Renal cortical epithelial cell (primary cell): ENCODE data around the gene SRI. TPM values are rescaled to one million over a fixed set of nuclear protein-coding genes. Genes with fewer than 3 reads are reported as not detected.
"Not testable (repeated sequence)": the region's sequence is repeated elsewhere in the genome, so short reads cannot be mapped to it uniquely, and the experiment has no call there.

Experiments used
- DNase-seq: peaks from one replicate; pipeline ENCODE4 v3.0.0-alpha.2; 2011; ENCODE audit warnings: low read depth
- total RNA-seq: library from RNA; depleted of rRNA; stranded (reverse); fragments of >200 nt; gene quantifications from 2 replicates; pipeline ENCODE4 v1.2.3, GENCODE V29; 2014

SRI gene
- total RNA-seq, 1 donor from 2014 or later: 152 TPM

GRCh38 chr7:88176190-88176589 is 43.6 kb downstream of the SRI start:
- no peak for DNase-seq

GRCh38 chr7:88172842-88173241 is 47.0 kb downstream of the SRI start:
- no peak for DNase-seq

- peak; percentile 51 for DNase-seq
These were observed 50.0 kb downstream of the SRI start for GRCh38 chr7:88169717-88170320.

GRCh38 chr7:88167721-88168120 is 52.1 kb downstream of the SRI start:
- no peak for DNase-seq

- no peak for DNase-seq
These were observed 52.6 kb downstream of the SRI start for GRCh38 chr7:88167223-88167622.

GRCh38 chr7:88165697-88166096 is 54.1 kb downstream of the SRI start:
- peak; percentile 36 for DNase-seq

- DNase-seq: not testable (repeated sequence)
These were observed 60.1 kb downstream of the SRI start for GRCh38 chr7:88159741-88160140.

GRCh38 chr7:88156356-88156755 is 63.5 kb downstream of the SRI start:
- no peak for DNase-seq

GRCh38 chr7:88155756-88156155 is 64.1 kb downstream of the SRI start:
- DNase-seq: peak; percentile 78

Other genes with a start within 250 kb of the SRI start
- gene STEAP4, start 86.9 kb upstream of the SRI start, total RNA-seq: 0.30 and 2.1 TPM in 2 replicates